HG03139 (cell line): Measurements from ENCODE around the gene MED27.

Source experiments
- ATAC-seq: cut with Tn5 transposase; IDR thresholded peaks from one replicate; pipeline ENCODE4 v1.9.1; 2021; ENCODE audit not compliant: unreplicated experiment

MED27 gene

DNA sequence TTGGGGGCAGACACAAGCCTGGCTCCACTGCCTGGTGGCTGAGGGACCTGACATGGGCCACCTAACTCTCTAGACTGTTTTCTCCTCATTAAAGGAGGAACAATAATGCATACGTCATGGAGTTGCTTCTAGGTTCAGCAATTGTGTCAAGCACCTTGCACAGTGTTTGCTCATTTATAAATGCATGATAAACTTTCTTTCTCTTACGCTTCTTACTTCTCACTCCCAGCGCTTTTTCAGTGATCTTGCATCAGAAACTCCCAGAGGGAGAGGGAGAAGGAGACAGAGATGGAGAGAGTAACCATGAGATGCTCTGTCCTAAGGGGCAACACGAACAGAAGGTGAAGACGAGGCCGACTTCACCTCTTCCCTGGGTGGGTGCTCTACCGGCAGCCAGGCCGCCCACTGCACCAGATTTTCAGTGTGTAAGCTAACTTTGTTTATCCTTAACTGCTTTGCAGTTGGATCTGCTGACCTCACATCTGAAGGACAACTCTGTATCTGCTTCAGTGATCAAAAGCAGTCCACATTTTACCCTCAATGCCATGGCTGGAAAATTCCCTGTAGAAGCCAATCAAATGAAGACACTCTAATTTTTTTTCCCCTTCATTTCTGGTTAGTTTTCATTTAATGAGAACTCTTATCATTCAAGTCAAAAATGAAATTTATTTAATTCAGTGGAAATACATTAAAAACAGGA is 35.3 kb downstream of the MED27 start:
- no peak for ATAC-seq

DNA sequence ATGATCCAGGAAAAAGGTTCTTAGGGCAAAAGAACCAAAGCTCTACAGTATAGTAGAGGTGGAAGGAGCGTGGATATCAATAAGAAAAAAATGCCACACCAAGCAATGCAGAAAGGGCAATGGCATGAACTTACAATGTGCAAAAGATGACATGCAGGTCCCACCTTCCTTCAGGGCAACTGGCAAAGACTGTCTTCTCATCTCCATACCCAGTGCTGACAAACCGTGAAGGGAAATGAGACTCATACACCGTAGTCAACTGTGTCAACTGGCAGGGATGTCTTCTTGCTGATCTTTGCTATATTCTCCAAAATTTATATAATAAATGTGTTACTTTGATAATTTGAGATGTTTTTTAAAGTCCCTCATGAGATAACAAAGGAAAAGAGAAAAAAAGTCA is 36.0 kb downstream of the MED27 start:
- no peak for ATAC-seq

DNA sequence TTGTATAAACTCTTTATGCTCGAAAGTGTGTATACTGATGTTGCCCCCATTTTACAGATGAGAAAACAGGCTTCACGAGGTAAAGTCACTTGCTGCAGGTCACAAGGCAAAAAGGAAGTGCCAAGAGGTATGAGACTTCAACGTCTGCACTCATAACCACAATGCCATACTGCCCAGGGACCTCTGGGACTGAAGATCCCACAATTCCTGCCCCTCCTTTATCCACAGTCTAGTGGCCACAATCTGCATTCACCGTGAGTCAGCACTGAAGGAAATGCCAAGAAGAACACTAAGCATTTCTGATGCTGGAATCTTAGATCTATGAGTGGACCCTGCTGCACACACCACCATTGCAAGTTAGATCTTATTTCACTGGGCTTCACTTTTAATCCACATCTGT is 37.3 kb downstream of the MED27 start:
- ATAC-seq = no peak

DNA sequence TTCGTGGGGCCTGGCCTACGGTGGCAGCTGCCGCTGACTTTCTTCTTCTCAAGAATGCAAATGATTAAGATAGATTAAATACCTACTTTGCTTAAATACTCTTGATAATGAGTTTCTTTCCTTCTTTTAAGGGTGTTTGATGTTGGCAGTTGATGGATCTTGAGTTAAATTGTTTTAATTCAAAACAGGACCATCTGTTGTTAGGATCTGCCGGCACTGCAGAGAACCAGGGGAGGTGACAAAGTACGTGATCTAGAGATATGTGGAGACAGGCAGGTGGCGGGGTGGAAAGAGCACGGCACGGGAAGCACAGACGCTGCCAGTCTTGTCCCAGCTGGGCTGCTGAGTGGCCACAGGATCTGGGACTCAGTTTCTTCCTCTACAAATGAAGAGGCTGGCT is 37.9 kb downstream of the MED27 start:
- ATAC-seq = no peak

DNA sequence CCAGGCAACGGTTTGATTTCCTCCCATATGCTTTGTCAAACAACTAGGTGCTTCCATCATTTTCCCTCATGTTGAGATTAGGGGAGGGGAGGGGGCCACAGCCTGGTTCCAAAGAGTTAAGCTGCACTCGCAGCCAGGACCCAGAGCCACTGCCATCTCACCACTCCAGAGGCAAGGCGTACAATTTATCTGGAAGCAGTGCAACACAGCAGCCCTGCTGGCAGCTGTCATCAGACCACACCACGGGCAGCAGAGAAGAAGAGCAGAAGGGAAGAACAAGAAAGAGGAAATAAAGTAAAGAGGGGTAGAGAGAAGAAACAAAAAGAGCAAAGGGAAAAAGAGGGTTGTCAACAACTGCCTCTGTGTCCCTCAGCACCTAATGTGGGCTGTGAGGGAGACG is 38.9 kb downstream of the MED27 start:
- no peak for ATAC-seq

DNA sequence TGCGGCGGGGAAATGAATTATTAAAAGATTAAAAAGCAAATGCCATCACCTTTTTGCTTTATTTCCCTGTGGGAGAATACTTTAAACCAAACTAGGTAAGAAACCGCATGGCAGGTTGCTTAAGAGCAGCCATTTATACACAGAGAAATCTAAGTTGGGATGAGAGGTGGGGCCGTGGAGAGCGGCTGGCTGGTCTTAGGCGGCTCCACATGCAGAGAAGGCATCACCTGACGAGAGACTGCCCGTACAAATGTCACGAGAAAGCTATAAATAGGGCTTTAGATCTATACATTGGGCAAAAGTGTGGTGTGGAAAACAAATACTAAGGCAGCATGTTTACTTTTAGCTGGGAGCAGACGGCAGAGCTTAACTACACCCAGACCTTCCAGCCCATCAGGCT is 39.4 kb downstream of the MED27 start:
- no peak for ATAC-seq

DNA sequence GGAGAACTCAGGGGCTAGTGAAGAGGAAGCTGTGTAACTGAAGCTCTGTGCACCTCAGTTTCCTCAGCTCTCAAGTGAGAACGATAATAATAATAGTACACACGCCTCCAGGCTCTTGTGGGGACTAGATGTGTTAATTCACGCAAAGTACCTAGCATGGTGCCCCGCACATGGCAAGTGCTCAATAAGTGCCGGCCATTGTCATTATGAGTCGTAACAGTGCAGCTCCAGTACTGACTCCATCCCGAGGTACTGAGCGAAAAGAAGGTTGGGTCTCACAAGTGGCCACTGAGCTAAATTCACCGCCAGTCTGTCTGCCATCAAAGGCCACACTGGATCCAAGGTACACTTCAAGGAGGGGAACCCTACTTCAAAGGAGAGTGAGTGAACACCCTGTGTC is 40.4 kb downstream of the MED27 start:
- ATAC-seq = no peak

DNA sequence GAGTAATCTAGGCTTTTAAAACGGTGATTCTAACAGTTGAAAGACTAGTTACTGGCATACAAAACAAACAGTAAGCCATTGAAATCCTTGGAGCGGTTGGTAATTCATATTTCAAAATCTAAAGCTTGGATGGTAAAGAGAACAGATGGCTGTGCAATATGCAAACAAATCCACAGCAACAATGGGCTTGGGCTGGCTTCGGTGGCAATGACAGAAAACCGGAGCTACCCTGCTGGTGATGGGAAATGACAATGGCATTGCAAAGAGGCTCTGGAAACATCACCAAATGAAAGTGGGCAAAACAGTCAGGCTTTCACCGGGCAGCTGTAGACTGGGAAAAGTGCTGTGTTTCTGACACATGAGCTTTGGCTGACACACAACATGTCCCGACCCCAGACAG is 42.2 kb downstream of the MED27 start:
- no peak for ATAC-seq

DNA sequence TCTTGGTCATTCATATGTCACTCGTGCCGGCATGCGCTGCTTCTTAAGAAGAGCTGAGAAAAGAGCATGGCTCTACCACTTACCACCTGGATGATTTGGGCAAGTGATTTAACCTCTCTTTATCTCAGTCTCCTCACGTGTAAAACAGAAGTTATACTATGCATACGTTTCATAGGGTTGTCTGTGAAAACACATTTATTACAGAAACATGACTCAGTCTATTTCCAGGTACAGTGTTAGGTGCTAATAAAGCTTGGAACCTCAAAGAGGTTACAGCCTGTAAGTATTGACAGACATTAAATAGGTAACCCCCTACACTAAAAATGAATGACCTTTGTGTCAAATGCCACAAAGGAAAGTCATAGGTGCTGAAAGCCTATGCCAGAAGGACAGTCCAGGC is 43.1 kb downstream of the MED27 start:
- no peak for ATAC-seq

DNA sequence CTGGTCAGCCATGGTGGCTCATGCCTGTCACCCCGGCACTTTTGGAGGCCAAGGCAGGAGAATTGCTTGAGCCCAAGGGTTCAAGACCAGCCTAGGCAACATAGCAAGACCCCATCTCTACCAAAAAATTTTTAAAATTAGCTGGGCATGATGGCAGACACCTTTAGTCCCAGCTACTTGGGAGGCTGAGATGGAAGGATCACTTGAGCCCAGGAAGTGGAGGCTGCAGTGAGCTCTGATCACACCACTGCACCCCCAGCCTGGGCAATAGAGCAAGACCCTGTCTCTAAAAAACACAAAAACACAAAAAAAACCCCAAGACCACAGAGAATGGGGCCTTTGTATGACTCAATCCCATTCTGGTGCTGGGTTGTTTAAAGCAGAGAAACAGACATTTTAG is 44.0 kb downstream of the MED27 start:
- no peak for ATAC-seq

DNA sequence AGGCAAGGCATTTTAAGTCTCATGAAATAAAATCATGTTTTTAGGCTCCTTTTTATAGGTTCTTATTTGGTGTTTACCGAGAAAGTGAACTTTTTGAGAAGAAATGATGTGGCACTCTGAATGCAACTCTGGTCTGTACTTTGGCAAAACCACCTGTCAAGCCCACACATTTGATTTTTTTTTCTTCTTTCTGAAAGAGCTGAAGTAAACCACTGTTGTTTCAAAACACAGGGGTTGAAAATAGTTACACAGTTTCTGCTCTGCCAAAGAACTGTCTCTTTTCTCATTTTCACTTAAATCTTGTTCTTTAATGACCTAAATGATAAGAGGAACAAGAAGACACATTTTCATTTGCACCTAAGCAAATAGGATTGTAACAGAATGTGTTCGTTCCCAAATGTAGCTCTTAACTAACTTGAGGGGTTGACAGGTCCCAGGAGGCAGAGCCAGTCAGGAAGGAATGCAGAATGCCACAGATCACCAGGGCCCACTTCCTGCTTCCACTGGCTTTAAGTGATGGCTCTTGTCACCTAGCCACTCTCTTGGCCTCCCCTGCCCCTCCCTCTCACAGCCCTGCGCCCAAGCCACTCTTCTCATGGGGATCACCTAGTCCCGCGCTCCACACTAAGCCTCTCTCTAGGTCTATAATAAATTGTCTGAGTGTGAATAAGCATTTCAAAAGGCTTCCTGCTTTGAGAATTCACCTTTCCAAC is 47.3 kb downstream of the MED27 start:
- ATAC-seq = no peak

DNA sequence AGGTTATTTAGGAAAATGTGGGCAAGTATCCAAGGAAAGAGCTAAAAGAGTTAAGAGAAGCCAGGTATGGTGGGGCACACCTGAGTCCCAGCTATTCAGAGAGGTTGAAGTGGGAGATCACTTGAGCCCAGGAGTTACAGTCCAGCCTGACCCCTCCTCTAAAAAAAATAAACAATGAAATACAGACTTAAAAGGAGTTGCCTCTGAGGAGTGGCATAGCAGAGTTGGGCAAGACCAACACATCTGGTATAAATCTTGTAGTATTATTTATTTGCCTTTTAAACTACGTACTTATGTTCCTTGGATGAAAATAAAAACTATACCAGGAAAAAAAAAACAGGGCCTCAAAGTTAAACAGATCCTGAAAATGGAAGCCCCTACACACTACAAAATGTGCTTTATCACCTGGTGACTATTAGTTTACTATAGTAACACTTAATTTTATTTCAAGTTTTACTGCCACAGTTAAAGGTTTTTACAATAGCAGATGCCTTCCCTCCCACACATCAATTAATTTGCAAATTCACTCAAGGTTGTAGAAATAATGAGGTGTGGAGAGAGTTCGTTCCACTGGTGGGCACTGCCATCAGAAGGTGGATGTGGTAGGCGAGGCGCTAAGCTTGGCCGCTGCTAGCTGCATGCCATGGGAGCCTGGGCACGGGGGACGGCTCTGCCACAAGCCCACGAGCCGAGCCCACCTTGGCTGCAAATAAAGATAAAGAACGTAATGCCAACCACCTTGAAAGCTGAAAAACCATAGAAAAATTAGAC is 48.0 kb downstream of the MED27 start:
- no peak for ATAC-seq

DNA sequence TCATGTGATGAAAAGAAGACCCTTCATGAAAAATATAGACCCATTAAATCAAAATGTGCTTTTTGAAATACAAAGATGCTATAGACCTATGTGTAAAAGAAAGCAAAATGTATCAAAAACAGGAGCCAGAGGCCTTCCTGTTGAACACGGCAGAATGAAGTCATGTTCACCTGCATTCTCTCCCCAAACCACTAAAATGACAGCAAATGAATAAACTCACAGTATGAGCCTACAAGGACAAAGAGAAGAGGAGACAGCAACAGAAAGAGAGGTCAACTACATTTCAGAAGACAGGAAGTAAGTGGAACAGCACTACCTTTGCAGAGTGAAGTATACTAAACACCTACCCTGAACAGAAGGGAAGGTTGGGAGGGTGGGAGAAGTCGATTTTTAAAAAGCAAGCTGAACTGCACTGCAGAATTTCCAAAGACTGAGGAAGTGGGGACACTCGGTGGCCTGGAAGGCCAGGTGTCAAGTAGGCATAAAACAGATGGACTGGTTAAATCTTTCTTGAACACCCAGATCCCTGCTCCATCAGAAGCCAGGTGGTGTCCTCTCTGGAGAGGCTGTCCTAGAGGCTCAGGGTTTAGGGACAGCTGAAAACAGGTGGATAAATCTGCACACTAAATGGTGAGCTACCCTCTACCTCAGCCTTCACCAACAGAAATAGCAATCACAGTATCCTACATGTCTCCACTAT is 48.9 kb downstream of the MED27 start:
- no peak for ATAC-seq

DNA sequence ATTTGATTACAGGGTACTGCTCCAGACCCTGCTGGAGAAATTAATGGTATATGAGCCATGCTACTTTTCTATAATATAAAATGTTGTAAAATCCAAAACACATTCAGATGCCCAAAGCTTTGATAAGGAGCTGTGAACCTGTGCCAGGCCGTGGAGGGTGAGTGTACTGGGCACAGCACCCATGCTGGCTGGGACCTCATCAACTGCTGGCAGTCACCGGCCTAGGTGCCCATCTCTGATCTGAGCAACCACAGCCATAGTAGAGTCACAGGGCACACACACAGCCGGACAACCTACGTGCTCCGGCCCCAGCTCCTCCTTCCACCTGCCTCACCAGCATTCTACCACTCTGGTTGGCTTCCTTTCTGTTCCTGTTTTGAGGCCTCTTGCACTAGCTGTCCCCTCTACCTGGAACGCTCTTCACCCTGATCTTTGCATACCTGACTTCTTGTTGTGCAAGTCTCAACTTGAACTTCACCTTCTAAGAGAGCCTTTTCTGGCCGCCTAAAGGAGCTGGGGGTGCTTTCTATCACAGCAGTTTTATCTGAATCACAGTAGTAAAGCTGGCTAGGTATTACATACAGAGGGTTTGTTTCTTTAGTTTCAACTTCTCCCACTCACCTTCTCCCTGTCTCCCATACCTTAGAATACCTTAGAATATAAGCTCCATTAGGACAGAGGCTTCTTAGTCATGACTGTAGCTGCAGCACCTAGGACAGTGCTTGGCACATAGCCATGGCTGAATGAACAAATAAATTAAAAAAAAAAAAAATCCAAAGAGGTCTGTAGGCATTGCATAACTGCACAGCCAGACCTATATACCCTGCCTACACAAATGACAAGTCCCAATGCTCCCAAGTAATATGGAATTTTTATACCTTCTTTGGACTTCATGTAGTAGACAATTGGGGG is 51.7 kb downstream of the MED27 start:
- no peak for ATAC-seq

DNA sequence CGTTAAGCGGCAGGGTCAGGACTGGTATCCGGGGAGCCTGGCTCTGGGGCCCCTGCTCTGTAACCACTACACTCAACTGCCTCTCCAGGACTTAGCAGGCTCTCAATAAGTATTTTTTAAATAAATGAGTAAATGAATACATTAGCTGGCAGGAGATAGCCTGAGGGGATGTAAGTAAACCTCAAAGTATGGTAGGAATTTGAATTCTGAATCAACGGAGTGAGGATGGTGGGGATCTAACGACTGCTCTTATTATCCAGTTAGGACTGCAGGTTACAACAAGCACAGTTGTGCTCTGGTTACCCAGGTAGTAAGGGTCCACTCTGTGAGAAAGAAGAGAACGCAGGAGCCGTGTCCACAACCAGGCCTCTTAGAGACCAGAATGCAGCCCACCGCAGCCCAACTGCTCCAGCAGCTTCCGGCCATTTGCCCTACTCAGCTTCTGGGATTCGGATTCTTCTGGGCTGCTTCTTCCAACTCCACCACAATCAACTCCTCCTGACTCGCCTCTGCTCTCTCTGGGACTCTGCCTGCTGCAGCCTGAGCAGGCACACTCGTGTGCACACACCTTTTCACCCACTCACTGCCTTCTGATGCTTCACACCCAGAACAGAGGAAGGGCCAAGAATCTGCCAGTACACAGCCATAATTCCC is 52.6 kb downstream of the MED27 start:
- ATAC-seq = no peak

DNA sequence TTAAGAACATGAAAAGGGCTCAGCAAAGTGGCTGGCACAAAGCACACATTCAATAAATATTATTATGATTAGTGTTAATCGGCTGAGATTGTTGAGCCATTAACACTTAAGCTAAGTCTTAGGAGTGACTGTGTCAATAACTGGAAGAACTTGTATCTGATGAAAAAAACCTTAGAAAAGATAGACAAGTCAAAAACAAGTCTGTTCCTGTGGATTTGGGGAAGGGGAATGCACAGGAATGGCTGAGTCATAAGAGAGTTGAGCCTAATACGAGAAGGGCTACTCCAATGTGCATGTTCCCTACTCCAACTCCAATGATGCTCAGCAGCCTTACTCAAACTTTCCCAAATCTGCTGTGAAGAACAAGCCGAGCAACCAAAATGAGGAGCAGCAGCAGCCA is 53.9 kb downstream of the MED27 start:
- no peak for ATAC-seq

DNA sequence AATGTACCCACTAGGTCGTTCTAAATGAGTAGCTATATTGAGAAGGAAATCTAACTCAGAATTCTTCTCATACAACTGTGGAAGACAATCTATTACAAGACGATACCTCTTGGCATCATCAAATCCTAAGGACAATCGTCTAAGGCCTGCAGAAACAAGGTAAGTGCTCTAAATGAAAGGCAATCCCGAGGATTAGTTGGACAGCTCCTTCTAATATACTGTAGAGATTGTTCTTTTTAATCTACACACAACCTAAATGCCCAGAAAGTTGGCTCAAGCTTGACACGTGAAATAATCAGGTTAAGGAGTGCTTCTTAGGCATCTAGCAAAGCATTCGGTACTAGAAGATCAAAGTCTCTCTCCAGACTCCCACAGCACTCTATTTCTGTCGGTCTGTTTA is 55.1 kb downstream of the MED27 start:
- no peak for ATAC-seq

DNA sequence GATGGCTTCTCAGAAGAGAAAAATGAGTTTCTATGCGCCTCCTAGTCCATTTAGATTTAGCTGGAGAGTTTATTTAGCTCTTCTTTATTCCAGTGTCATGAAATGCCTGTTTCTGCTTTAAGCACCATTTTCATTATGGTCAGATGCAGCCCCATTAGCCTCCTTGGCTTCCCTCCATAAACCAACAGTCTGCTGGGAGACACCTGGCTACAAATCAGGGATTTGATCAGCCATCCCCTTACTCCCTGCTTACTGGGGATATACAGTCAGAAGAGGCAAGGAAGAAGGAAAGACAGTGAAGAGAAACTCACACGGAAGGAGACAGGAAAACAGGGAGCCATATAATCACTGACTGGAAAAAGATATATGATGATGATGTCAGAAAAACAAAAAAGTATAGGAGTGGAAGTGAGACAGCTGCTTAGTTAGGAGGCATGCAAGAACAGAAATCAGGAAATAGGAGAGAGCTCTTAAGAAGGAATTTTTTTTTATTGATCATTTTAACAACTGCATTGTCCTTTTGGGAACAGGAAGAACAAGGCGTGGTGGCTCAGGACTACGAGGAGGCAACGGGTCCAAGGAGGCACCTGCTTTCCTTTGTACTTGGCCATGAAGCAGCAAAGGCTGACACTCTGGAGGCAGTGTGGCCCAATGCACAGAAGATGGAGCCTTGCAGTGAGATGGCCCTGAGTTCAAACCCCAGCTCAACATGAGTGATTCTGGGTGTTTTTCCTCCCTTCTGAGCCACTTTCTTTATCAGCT is 56.1 kb downstream of the MED27 start:
- ATAC-seq = no peak

DNA sequence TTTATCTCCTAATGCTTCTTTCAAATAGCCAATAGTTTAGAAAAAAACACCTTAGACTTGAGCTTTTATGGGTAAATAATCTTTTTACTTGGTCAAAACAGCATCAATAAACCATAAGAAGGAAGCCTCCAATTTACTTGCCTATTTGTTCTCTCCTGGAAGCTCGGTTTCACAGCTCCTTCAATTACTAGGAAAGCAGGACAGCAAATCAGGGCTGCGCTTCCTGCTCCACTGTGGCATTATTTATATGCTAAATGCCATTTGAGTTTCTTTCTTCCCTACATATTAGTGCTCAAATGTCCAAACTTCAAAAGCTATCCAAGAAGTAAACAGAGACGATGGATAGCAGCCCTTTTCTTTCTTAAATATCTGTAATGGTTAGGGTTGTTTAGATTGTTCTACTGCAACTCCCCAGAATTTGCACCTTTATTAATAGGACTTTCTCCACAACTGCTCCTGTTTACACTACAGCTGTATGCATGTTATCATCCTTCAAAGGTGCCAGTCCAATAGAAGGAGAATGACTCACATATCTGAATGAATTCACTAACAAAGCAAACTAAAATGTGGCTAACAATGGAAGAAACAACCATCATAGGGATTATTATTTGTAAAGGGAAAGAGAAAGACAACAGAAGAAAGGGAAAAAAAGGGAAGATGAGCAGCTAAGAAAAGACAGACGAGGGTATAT is 58.7 kb downstream of the MED27 start:
- ATAC-seq = no peak
